Motor neuron (in vitro differentiated cells): Measurements from ENCODE around the gene PDE8B. TPM values are rescaled to one million over a fixed set of nuclear protein-coding genes. Genes with fewer than 3 reads are reported as not detected.
A peak's percentile ranks its signal among the peaks of the same experiment; 100 is the strongest.

ENCODE experiments used
- ATAC-seq, 8 experiments: fragments of 200-7000 bp; cut with Tn5 transposase; replicated peaks in 6 of 8; 2 replicates each; pipeline ENCODE4 v1.8.0; 2021; ENCODE audit warnings: mild to moderate bottlenecking in 8 of 8, moderate library complexity in 8 of 8
- H3K27ac ChIP-seq, 2 donors: fragments of 250-450 bp; sonication (Bioruptor Pico); 2 replicates each; pipeline ENCODE4 v1.9.0; 2021; ENCODE audit warnings: antibody characterized with exemption in 2 of 2, mild to moderate bottlenecking in 2 of 2, moderate library complexity in 1 of 2
- H3K4me1 ChIP-seq, 2 donors: fragments of 250-450 bp; sonication (Bioruptor Pico); replicated peaks in 1 of 2; 2 replicates each; pipeline ENCODE4 v1.6.1; 2021; ENCODE audit warnings: antibody characterized with exemption in 2 of 2, mild to moderate bottlenecking in 2 of 2, moderate library complexity in 1 of 2
- H3K4me3 ChIP-seq, 5 donors: fragments of 250-450 bp; sonication (Bioruptor Pico); 2 replicates each; pipeline ENCODE4 v1.9.0; 2021; ENCODE audit warnings: antibody characterized with exemption in 5 of 5, mild to moderate bottlenecking in 5 of 5, moderate library complexity in 4 of 5
- WGBS, 10 experiments: fragments of 450-650 bp; shearing (Covaris generic); methylation state at CpG; one replicate each; pipeline ENCODE4 v1.0.0; 2022; 5-methylcytosine and 5-hydroxymethylcytosine counted together
- in situ Hi-C, 9 experiments: fragments of 400-800 bp; cut with MboI; loops; one replicate each; pipeline ENCODE4 v1.15.0; 2021; ENCODE audit warnings: low sequenced_read_pairs in 9 of 9, low pct_unique_long_range_greater_than_20kb in 2 of 9; ENCODE audit not compliant: unreplicated experiment in 9 of 9
- total RNA-seq, 8 experiments: library from RNA; unstranded; fragments of 300-600 nt; gene quantifications; 2 replicates each; pipeline versions ENCODE4 v1.2.3 to v1.2.4, GENCODE V29; 2022

PDE8B gene
- total RNA-seq, 8 experiments from 2014 or later, result 1.6 to 23.1 (median 2.8) TPM

GRCh38 chr5:77177576-77177975 is 32.9 kb upstream of the PDE8B start:
- in situ Hi-C loops, result no loop called here
- no peak overlapping the region for H3K27ac ChIP-seq
- peaks cover 0 to 3% of the 10 kb centered on the region in 2 donors for H3K4me1 ChIP-seq
- no peak overlapping the region for H3K4me3 ChIP-seq
- 45 to 100% (median 100%) methylated on average over 1 to 5 of the region's 5 CpGs for WGBS, 10 experiments
- ATAC-seq, result no peak

- WGBS, 10 experiments, result 0 to 30% (median 7%) methylated on average over 2 to 26 of the region's 69 CpGs; no CpG with 5 or more reads in 3 of the 10 experiments
- ATAC-seq, result peak; percentile 36 to 68 (median 64)
- in situ Hi-C loops, result no loop called here
Measured at GRCh38 chr5:77180167-77181081, 30.1 kb upstream of the PDE8B start.

GRCh38 chr5:77181173-77181572 is 29.3 kb upstream of the PDE8B start:
- in situ Hi-C loops, result no loop called here
- H3K4me1 ChIP-seq, result no peaks in the 10 kb centered on the region
- WGBS, 10 experiments, result 0 to 20% methylated on average over 1 to 2 of the region's 15 CpGs; no CpG with 5 or more reads in 8 of the 10 experiments
- ATAC-seq, result peak in 1 of 8 experiments; percentile 2
- no peak overlapping the region for H3K27ac ChIP-seq
- no peak overlapping the region for H3K4me3 ChIP-seq

More at GRCh38 chr5:77180167-77181081, 30.1 kb upstream of the PDE8B start:
- H3K4me1 ChIP-seq, result no peaks in the 10 kb centered on the region
- H3K27ac ChIP-seq, result no peak overlapping the region
- H3K4me3 ChIP-seq, result peak overlapping the region; percentile 8 to 32 (median 28)

- ATAC-seq, result no peak
- H3K27ac ChIP-seq, result no peak overlapping the region
Measured at GRCh38 chr5:77181596-77182304, 28.7 kb upstream of the PDE8B start.

GRCh38 chr5:77182367-77182766 is 28.1 kb upstream of the PDE8B start:
- Histone ChIP-seq H3K27ac (no peak overlapping the region), H3K4me1 (peaks cover 0 to 5% of the 10 kb centered on the region in 2 donors), H3K4me3 (no peak overlapping the region)
- WGBS, 10 experiments, result 73 to 100% (median 95%) methylated on average over 1 of the region's 1 CpG; no CpG with 5 or more reads in 6 of the 10 experiments
- in situ Hi-C loops, result no loop called here
- ATAC-seq, result no peak

More at GRCh38 chr5:77181596-77182304, 28.7 kb upstream of the PDE8B start:
- WGBS, 10 experiments, result 58 to 100% (median 80%) methylated on average over 1 to 9 of the region's 15 CpGs
- in situ Hi-C loops, result no loop called here
- Histone ChIP-seq H3K4me1 (peaks cover 0 to 5% of the 10 kb centered on the region in 2 donors), H3K4me3 (no peak overlapping the region)

GRCh38 chr5:77186652-77187370 is 23.7 kb upstream of the PDE8B start:
- peak in 1 of 8 experiments; percentile 81 for ATAC-seq
- 0 to 100% (median 80%) methylated on average over 1 to 2 of the region's 2 CpGs; no CpG with 5 or more reads in 1 of the 10 experiments for WGBS, 10 experiments

GRCh38 chr5:77189421-77189820 is 21.1 kb upstream of the PDE8B start:
- WGBS, 10 experiments, result 30 to 100% (median 89%) methylated on average over 1 to 2 of the region's 2 CpGs; no CpG with 5 or more reads in 2 of the 10 experiments
- H3K4me1 ChIP-seq, result peaks cover 0 to 5% of the 10 kb centered on the region in 2 donors
- no peak overlapping the region for H3K4me3 ChIP-seq
- no peak overlapping the region for H3K27ac ChIP-seq
- ATAC-seq, result no peak
- in situ Hi-C loops, result no loop called here

More at GRCh38 chr5:77186652-77187370, 23.7 kb upstream of the PDE8B start:
- peaks cover 0 to 5% of the 10 kb centered on the region in 2 donors for H3K4me1 ChIP-seq
- in situ Hi-C loops, result no loop called here
- H3K27ac ChIP-seq, result no peak overlapping the region
- no peak overlapping the region for H3K4me3 ChIP-seq

GRCh38 chr5:77192441-77193050 is 17.9 kb upstream of the PDE8B start:
- WGBS, 10 experiments, result 62 to 100% (median 80%) methylated on average over 1 to 2 of the region's 2 CpGs; no CpG with 5 or more reads in 1 of the 10 experiments
- Histone ChIP-seq H3K4me3 (no peak overlapping the region), H3K27ac (no peak overlapping the region), H3K4me1 (no peaks in the 10 kb centered on the region)
- in situ Hi-C loops, result no loop called here
- ATAC-seq, result no peak

GRCh38 chr5:77194762-77195161 is 15.7 kb upstream of the PDE8B start:
- no peaks in the 10 kb centered on the region for H3K4me1 ChIP-seq
- H3K27ac ChIP-seq, result no peak overlapping the region
- in situ Hi-C loops, result no loop called here
- ATAC-seq, result no peak
- no peak overlapping the region for H3K4me3 ChIP-seq

GRCh38 chr5:77197840-77198554 is 12.5 kb upstream of the PDE8B start:
- Histone ChIP-seq H3K4me3 (no peak overlapping the region), H3K27ac (no peak overlapping the region), H3K4me1 (no peaks in the 10 kb centered on the region)
- in situ Hi-C loops, result no loop called here
- ATAC-seq, result no peak
- 24 to 90% (median 69%) methylated on average over 1 to 2 of the region's 2 CpGs for WGBS, 10 experiments

GRCh38 chr5:77200663-77201062 is 9.8 kb upstream of the PDE8B start:
- in situ Hi-C loops, result no loop called here
- ATAC-seq, result no peak
- no peak overlapping the region for H3K27ac ChIP-seq
- no peak overlapping the region for H3K4me3 ChIP-seq
- WGBS, 10 experiments, result 83 to 100% (median 100%) methylated on average over 1 of the region's 1 CpG; no CpG with 5 or more reads in 5 of the 10 experiments
- H3K4me1 ChIP-seq, result no peaks in the 10 kb centered on the region

GRCh38 chr5:77202145-77202544 is 8.3 kb upstream of the PDE8B start:
- Histone ChIP-seq H3K4me3 (no peak overlapping the region), H3K27ac (no peak overlapping the region), H3K4me1 (no peaks in the 10 kb centered on the region)
- in situ Hi-C loops, result no loop called here
- no peak for ATAC-seq
